Prostate gland (tissue), 2 donors: ENCODE data around the gene ING3. TPM values are rescaled to one million over a fixed set of nuclear protein-coding genes. Genes with fewer than 3 reads are reported as not detected.
"Not testable (repeated sequence)": the region's sequence is repeated elsewhere in the genome, so short reads cannot be mapped to it uniquely, and the experiment has no call there.

Source experiments
- DNase-seq: peaks from one replicate; pipeline ENCODE4 v3.0.0-alpha.2; 2019; ENCODE audit warnings: low spot score
- H3K27ac ChIP-seq, 2 donors: fragments of 200-600 bp; sonication (generic); 2 replicates each; pipeline ENCODE4 v1.5.1; 2017 to 2019
- H3K27me3 ChIP-seq: fragments of 200-600 bp; sonication (generic); replicated peaks from 2 replicates; pipeline ENCODE4 v1.5.1; 2019; ENCODE audit not compliant: insufficient read depth
- H3K36me3 ChIP-seq, 2 donors: fragments of 200-600 bp; sonication (generic); 1 replicate in 1 of 2; 2 replicates in 1 of 2; pipeline versions ENCODE4 v1.5.1 to v1.8.1; 2017 to 2019
- H3K4me1 ChIP-seq: fragments of 200-600 bp; sonication (generic); replicated peaks from 2 replicates; pipeline ENCODE4 v1.5.1; 2019
- H3K4me3 ChIP-seq, 2 donors: fragments of 200-600 bp; sonication (generic); 2 replicates each; pipeline ENCODE4 v1.5.1; 2017 to 2019
- H3K9me3 ChIP-seq: fragments of 200-600 bp; sonication (generic); 2 replicates; pipeline ENCODE4 v1.5.1; 2017
- POLR2A ChIP-seq: fragments of 450-650 bp; IDR thresholded peaks from one replicate; pipeline ENCODE4 v1.6.1; 2016; ENCODE audit warnings: antibody characterized with exemption, mild to moderate bottlenecking
- POLR2AphosphoS5 ChIP-seq: sonication (generic); formaldehyde crosslinking; IDR thresholded peaks from one replicate; pipeline ENCODE4 v1.6.1; 2017; ENCODE audit warnings: antibody characterized with exemption
- WGBS: methylation state at CpG from one replicate; pipeline ENCODE4 v1.1.5; 2018; 5-methylcytosine and 5-hydroxymethylcytosine counted together
- intact Hi-C: fragments of 100-400 bp; cut with DNase I; formaldehyde crosslinking; loops from one replicate; pipeline ENCODE4 v1.14.2; 2022
- total RNA-seq, 2 donors: library from RNA; depleted of rRNA; stranded (reverse); fragments of >200 nt; gene quantifications; one replicate each; pipeline ENCODE4 v1.1.0, GENCODE V29; 2016
- TF ChIP-seq, protein P1 (sequence below), 4 experiments: fragments of 200-600 bp in 2 of 4; fragments of 450-650 bp in 2 of 4; sonication (generic) in 2 of 4; IDR thresholded peaks; 1 replicate in 3 of 4; 2 replicates in 1 of 4; pipeline ENCODE4 v1.5.1; 2016 to 2019; ENCODE audit warnings: antibody characterized with exemption in 4 of 4, mild to moderate bottlenecking in 2 of 4, moderate library complexity in 2 of 4

Gene ING3
- total RNA-seq, 2 donors from 2014 or later: 12.4 to 20.8 TPM

- 75% methylated on average over 3 of the region's 3 CpGs for WGBS
- Histone ChIP-seq H3K36me3 (no peaks in the 10 kb centered on the region), H3K9me3 (no peaks in the 10 kb centered on the region), H3K27me3 (no peaks in the 10 kb centered on the region), H3K4me1 (no peaks in the 10 kb centered on the region), H3K4me3 (no peak overlapping the region), H3K27ac (no peak overlapping the region)
- no peak for DNase-seq
- intact Hi-C loops: no loop called here
- TF ChIP-seq POLR2A (no peak), POLR2AphosphoS5 (no peak)
- TF ChIP-seq, protein P1, sequence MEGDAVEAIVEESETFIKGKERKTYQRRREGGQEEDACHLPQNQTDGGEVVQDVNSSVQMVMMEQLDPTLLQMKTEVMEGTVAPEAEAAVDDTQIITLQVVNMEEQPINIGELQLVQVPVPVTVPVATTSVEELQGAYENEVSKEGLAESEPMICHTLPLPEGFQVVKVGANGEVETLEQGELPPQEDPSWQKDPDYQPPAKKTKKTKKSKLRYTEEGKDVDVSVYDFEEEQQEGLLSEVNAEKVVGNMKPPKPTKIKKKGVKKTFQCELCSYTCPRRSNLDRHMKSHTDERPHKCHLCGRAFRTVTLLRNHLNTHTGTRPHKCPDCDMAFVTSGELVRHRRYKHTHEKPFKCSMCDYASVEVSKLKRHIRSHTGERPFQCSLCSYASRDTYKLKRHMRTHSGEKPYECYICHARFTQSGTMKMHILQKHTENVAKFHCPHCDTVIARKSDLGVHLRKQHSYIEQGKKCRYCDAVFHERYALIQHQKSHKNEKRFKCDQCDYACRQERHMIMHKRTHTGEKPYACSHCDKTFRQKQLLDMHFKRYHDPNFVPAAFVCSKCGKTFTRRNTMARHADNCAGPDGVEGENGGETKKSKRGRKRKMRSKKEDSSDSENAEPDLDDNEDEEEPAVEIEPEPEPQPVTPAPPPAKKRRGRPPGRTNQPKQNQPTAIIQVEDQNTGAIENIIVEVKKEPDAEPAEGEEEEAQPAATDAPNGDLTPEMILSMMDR (IDR thresholded peaks at IDR 0.05): no peak
Measured at GRCh38 chr7:121001234-121001906, 50.8 kb downstream of the ING3 start.

DNA sequence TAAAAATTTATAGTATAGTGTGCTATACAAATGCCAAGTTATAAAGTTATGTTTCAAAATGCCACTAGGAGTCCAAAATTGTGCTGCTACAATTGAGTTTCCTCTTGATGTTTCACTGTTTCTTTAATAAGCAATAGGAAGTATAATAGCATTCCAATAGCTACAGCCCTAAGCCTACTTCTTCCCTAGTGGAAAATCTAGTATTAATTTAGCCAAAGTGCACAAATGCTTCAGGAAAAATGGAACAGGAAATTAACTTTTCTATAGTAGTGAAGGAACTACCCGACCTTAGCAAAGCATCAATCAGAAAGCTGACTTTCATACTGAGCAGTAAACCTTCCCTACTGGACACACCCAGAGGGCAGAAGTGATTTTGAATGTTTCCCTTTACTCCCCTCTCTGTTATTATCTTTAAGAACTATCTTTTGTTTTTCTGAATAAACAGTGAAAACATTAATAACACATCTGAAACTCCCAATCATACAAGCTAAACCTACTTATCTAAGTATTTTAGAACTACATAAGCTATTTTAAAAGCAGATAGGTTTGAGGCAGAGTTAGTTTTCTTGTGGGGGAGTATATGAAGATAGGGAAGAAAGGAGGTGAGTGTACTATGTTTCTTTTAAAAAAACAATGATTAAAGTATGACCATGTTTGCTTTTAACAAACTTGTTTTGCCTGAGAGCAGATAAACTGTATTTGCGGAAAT, 51.6 kb downstream of the ING3 start:
- Histone ChIP-seq H3K4me1 (no peaks in the 10 kb centered on the region), H3K9me3 (no peaks in the 10 kb centered on the region), H3K27me3 (no peaks in the 10 kb centered on the region), H3K4me3 (no peak overlapping the region), H3K27ac (no peak overlapping the region), H3K36me3 (no peaks in the 10 kb centered on the region)
- intact Hi-C loops: no loop called here
- TF ChIP-seq POLR2A (no peak), POLR2AphosphoS5 (no peak)
- TF ChIP-seq, protein P1 (IDR thresholded peaks at IDR 0.05): no peak
- DNase-seq: no peak
- 35% methylated on average over 2 of the region's 2 CpGs for WGBS

GRCh38 chr7:121002757-121003200, 52.2 kb downstream of the ING3 start:
- no peaks in the 10 kb centered on the region for H3K9me3 ChIP-seq
- H3K27me3 ChIP-seq: no peaks in the 10 kb centered on the region
- H3K36me3 ChIP-seq: no peaks in the 10 kb centered on the region
- H3K4me3 ChIP-seq: no peak overlapping the region
- intact Hi-C loops: no loop called here
- DNase-seq: no peak
- no peak overlapping the region for H3K27ac ChIP-seq
- TF ChIP-seq POLR2A (no peak), POLR2AphosphoS5 (no peak)
- TF ChIP-seq, protein P1 (IDR thresholded peaks at IDR 0.05): no peak
- H3K4me1 ChIP-seq: no peaks in the 10 kb centered on the region
- WGBS: 65% methylated on average over 5 of the region's 5 CpGs

GRCh38 chr7:121003986-121004685, 53.6 kb downstream of the ING3 start:
- H3K4me3 ChIP-seq: no peak overlapping the region
- no peaks in the 10 kb centered on the region for H3K36me3 ChIP-seq
- H3K27ac ChIP-seq: no peak overlapping the region
- no peaks in the 10 kb centered on the region for H3K9me3 ChIP-seq
- WGBS: 58% methylated on average over 5 of the region's 5 CpGs
- TF ChIP-seq POLR2AphosphoS5 (no peak), POLR2A (no peak)
- TF ChIP-seq, protein P1 (IDR thresholded peaks at IDR 0.05): no peak
- H3K4me1 ChIP-seq: no peaks in the 10 kb centered on the region
- H3K27me3 ChIP-seq: no peaks in the 10 kb centered on the region
- intact Hi-C loops: no loop called here
- no peak for DNase-seq

DNA sequence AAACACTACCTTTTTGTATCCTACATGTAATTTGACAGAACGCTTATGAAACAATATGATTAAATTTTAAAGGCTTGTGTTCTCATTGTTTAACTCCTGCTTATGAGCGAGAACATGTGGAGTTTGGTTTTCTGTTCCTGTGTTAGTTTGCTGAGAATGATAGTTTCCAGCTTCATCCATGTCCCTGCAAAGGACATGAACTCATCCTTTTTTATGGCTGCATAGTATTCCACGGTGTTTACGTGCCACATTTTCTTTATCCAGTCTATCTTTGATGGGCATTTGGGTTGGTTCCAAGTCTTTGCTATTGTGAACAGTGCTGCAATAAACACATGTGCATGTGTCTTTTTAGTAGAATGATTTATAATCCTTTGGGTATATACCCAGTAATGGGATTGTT, 54.5 kb downstream of the ING3 start:
- H3K27ac ChIP-seq, H3K36me3 ChIP-seq, H3K4me1 ChIP-seq, DNase-seq, H3K27me3 ChIP-seq, H3K9me3 ChIP-seq, intact Hi-C loops, H3K4me3 ChIP-seq: not testable (repeated sequence)
- WGBS: 92% methylated on average over 4 of the region's 4 CpGs
